Parathyroid adenoma (tissue), 2 donors: Measurements from ENCODE around the gene FAM187B.
A peak's percentile ranks its signal among the peaks of the same experiment; 100 is the strongest.

ENCODE experiments used
- H2AFZ ChIP-seq: fragments of 300-600 bp; sonication (generic); one replicate; pipeline ENCODE4 v1.7.0; 2017; ENCODE audit warnings: antibody characterized with exemption, mild to moderate bottlenecking
- H3K27ac ChIP-seq: fragments of 300-600 bp; sonication (generic); one replicate; pipeline ENCODE4 v1.7.0; 2017
- H3K27me3 ChIP-seq: fragments of 300-600 bp; sonication (generic); one replicate; pipeline ENCODE4 v1.7.0; 2017; ENCODE audit warnings: low read length; ENCODE audit not compliant: control insufficient read depth, insufficient read depth
- H3K36me3 ChIP-seq: fragments of 300-600 bp; sonication (generic); one replicate; pipeline ENCODE4 v1.7.0; 2017; ENCODE audit warnings: low read length; ENCODE audit not compliant: control insufficient read depth, insufficient read depth
- H3K4me1 ChIP-seq: fragments of 300-600 bp; sonication (generic); one replicate; pipeline ENCODE4 v1.7.0; 2017; ENCODE audit warnings: control low read depth
- H3K4me2 ChIP-seq: fragments of 300-600 bp; sonication (generic); one replicate; pipeline ENCODE4 v1.7.0; 2017; ENCODE audit warnings: low read length
- H3K4me3 ChIP-seq: fragments of 300-600 bp; sonication (generic); one replicate; pipeline ENCODE4 v1.7.0; 2017; ENCODE audit warnings: low read depth, low read length
- H3K79me2 ChIP-seq: fragments of 300-600 bp; sonication (generic); one replicate; pipeline ENCODE4 v1.7.0; 2017; ENCODE audit warnings: control low read depth
- H3K9ac ChIP-seq: fragments of 300-600 bp; sonication (generic); one replicate; pipeline ENCODE4 v1.7.0; 2017; ENCODE audit warnings: mild to moderate bottlenecking
- H3K9me3 ChIP-seq: fragments of 300-600 bp; sonication (generic); one replicate; pipeline ENCODE4 v1.7.0; 2017; ENCODE audit warnings: low read length; ENCODE audit not compliant: control insufficient read depth
- CTCF ChIP-seq: fragments of 300-600 bp; sonication (generic); IDR thresholded peaks from one replicate; pipeline ENCODE4 v1.7.0; 2017; ENCODE audit warnings: antibody characterized with exemption, mild to moderate bottlenecking
- donor health status: primary hyperparathyroidism.

FAM187B gene

GRCh38 chr19:35269438-35270117, 41.0 kb upstream of the FAM187B start:
- H2AFZ ChIP-seq: peak overlapping the region; percentile 84
- H3K9ac ChIP-seq: no peak overlapping the region
- peak overlapping the region; percentile 73 for H3K4me2 ChIP-seq
- peaks cover 20% of the 10 kb centered on the region for H3K4me1 ChIP-seq
- H3K4me3 ChIP-seq: peak overlapping the region; percentile 50
- H3K27me3 ChIP-seq: no peaks in the 10 kb centered on the region
- TF ChIP-seq CTCF: peak; percentile 59
- no peaks in the 10 kb centered on the region for H3K9me3 ChIP-seq
- H3K27ac ChIP-seq: peak overlapping the region; percentile 92
- H3K36me3 ChIP-seq: no peaks in the 10 kb centered on the region
- H3K79me2 ChIP-seq: peaks cover 27% of the 10 kb centered on the region

GRCh38 chr19:35268536-35269437, 40.2 kb upstream of the FAM187B start, which contains the start of gene USF2:
Gene USF2, plus strand, starts transcription at chr19:35268962. Its CDS starts 140 bp downstream, at chr19:35269102.
- Histone ChIP-seq H3K4me1 (peaks cover 20% of the 10 kb centered on the region), H3K27ac (peak within 1 kb of the TSS; percentile 92), H3K36me3 (no peaks in the 10 kb centered on the region), H3K9me3 (no peaks in the 10 kb centered on the region), H3K9ac (peak within 1 kb of the TSS; percentile 9), H2AFZ (peak within 1 kb of the TSS; percentile 84), H3K4me2 (peak within 1 kb of the TSS; percentile 95), H3K27me3 (no peaks in the 10 kb centered on the region), H3K79me2 (peaks cover 27% of the 10 kb centered on the region), H3K4me3 (peak within 1 kb of the TSS; percentile 95)
- TF ChIP-seq CTCF: no peak

GRCh38 chr19:35267818-35268535, 39.4 kb upstream of the FAM187B start:
- H3K9ac ChIP-seq: peak overlapping the region; percentile 9
- H3K4me2 ChIP-seq: peak overlapping the region; percentile 95
- peaks cover 20% of the 10 kb centered on the region for H3K4me1 ChIP-seq
- no peak for TF ChIP-seq CTCF
- H3K9me3 ChIP-seq: no peaks in the 10 kb centered on the region
- peak overlapping the region; percentile 47 for H2AFZ ChIP-seq
- H3K4me3 ChIP-seq: peak overlapping the region; percentile 95
- peaks cover 27% of the 10 kb centered on the region for H3K79me2 ChIP-seq
- peak overlapping the region; percentile 79 for H3K27ac ChIP-seq
- H3K36me3 ChIP-seq: no peaks in the 10 kb centered on the region
- no peaks in the 10 kb centered on the region for H3K27me3 ChIP-seq

- peaks cover 18% of the 10 kb centered on the region for H3K4me1 ChIP-seq
- TF ChIP-seq CTCF: no peak
- H3K27me3 ChIP-seq: no peaks in the 10 kb centered on the region
- H3K4me2 ChIP-seq: peak overlapping the region; percentile 95
- H3K9ac ChIP-seq: peak overlapping the region; percentile 9
- peak overlapping the region; percentile 95 for H3K4me3 ChIP-seq
- no peaks in the 10 kb centered on the region for H3K36me3 ChIP-seq
- peak overlapping the region; percentile 47 for H2AFZ ChIP-seq
- peak overlapping the region; percentile 79 for H3K27ac ChIP-seq
- H3K9me3 ChIP-seq: no peaks in the 10 kb centered on the region
- H3K79me2 ChIP-seq: peaks cover 25% of the 10 kb centered on the region
Measured at GRCh38 chr19:35267353-35267817, 38.8 kb upstream of the FAM187B start.
